NCI-H748 (cell line): Measurements from ENCODE around the gene LRRK1.

Source experiments
- DNase-seq: peaks from one replicate; lab custom pipeline; 2025; ENCODE audit not compliant: unreplicated experiment; lab: John Stamatoyannopoulos, UW

Gene LRRK1

DNA sequence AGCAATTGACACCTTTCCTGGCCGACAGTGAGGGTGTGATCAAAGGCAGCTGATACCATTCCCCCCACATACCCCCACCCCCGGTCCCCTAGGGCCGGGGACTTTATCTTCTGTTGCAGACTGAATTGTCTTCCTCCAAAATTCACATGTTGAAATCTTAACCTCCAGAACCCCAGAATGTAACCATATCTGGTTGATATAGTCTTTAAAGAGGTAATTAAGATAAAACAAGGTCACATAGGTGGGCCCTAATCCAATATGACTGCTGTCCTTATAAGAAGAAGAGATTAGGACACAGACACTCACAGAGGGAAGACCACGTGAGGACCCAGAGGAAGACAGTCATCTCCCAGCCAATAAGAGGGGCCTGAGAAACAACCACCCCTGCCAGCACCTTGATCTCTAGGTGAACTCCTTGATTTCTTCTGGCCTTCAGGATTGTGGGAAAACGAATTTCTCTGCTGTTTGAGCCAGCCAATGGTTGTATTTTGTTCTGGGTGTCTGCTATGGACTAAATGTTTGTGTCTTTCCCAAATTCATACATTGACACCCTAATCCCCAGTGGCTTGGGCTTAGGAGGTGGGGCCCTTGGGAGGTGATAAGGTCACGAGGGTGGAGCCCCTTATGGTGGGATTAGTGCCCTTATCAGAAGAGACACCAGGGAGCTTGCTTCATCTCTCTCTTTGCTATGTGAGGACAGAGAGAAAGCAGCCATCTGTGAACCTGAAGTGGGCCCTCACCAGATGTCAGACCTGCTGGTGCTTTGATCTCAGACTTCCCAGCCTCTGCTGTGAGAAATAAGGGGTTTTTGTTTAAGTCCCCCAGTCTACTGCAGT, 188.7 kb downstream of the LRRK1 start:
- DNase-seq = no peak

DNA sequence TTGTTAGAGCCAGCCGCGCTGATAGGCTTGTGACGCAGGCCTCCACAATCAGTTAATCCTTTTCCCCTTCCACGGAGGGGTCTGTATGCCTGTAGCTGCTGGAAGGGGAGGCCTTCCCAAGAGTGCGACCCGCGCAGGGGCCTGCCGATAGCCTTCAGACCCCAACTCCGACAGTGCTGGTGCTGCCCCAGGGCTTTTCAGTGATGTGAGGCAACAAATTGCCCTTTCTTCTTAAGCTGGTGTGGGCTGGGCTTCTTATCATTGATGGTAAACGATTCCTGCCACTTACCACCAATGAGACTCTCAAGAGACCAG, 189.3 kb downstream of the LRRK1 start:
- no peak for DNase-seq

DNA sequence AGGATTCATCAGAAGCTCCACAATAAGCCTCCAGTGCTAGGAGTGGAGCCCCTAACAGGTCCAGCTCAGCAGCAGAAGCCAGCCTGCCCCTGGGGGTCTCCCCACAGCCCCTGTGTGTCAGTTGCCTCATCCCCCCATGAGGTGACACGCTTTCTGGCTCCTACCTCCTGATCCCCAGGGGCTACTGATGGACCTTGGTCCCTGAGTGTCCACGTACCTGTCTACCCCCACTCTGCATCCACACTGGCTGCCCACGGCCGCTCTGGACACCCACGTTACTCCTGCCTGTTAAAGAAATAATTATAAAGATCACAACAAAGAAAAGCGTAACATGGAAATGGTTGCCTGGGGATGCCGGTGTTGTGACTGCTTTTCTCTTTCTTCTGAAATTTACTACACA, 189.6 kb downstream of the LRRK1 start:
- DNase-seq = no peak

DNA sequence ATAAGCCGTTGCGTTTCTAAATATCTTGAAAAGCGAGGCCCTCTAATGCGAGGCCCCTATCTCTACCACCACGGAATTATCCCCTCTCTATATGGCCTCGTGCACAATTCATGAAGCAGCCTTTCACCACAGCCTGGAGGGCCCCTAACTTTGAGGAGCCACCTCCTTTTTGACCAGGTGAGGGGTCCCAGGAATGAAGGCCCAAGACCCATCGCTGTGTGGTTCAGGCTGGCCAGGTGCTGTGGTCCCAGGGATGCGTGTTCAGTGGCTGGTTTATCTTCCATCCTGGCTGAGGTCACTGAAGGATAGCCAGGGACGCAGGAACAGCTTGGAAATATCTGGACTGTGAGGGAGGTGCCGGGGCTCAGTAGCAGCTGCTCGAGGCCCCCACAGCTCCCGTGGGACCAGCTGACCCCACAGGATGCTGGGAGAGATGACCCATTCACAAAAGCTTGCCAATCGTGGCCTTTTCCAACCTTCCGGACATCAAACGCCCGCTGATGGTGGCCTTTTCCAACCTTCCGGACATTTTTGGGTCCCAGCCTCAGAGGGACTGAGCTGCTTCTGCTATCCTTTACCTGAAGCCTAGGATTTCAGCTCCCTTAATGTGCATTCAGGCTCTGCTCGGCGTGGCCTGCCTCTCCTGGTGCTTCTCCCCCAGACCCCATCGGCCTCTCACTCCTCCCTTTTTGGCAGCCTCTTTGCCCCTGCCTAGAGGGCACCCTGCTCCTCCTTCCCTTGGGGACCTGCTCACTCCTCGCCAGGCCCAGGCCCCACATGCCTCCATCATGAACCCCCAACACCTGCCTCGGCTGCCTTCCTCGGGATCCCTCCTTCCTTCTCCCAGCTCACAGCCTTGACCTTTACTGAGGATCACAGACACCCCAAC, 191.8 kb downstream of the LRRK1 start:
- no peak for DNase-seq

DNA sequence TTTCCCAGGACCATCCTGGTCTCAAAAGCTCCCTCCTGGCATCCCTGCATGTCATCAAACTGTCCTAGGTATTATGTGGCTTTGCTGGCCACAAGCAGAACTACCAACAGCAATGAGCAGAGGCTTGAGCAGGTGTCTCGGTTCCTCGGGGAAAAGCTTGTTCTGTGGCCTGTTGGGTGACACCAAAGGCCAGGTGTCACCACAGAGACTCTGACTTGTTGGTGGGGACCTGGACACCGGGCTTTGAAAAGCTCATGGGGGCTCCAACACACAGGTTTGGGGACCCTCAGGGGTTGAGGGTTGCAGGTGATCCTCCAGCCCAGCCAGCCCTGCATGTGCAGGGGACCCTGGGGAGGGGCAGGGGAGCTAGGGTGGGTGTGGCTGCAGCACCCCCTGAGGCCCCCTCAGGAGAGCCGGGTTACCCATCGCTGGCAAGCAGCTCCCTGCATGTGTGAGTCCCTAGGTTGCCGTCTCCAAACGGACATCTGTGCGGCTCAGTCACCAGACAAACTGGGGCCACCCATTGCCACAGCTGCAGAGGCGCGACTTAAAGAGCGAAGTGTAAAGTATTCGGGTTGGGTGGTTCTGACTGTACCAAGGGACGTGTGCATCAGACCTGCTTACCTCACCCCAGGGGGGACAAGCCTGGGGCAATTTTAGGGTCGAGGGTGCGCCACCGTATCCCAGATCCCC, 192.6 kb downstream of the LRRK1 start:
- no peak for DNase-seq

DNA sequence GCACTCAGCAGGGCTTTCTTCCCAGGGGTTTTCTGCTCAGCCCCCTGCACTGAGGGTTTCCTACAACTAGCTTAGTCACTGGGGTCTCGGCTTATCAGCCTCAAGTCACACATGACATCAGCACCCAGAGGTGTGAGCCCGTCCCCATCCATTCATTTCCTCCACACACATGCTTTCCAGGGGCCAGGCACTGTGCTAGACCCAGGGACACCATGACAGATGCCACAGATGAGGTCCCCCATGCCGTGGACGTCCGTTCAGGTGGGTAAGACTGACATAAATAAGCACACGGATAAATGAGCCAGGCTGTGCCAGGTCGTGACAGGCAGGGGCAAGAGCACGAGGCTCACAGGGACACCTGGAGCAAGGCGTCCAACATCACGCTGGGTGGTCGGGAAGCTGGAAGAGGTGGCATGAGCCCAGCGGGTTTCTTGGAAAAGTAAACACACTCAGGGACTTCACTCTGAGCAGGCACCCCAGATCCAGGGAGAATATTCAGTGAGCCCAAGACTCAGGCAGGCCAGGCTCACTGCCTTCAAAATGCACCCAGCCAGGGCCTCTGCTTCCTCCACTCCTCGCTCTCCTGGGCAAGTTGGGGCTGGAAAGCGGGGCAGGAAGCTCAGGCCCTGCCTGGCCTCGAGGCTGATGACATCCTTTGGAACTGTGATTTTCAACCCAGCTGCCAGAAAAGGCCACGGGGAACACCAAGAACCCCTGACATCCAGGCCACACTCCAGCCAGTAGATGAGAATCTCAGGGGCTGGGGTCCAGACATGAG, 193.4 kb downstream of the LRRK1 start:
- DNase-seq = no peak

DNA sequence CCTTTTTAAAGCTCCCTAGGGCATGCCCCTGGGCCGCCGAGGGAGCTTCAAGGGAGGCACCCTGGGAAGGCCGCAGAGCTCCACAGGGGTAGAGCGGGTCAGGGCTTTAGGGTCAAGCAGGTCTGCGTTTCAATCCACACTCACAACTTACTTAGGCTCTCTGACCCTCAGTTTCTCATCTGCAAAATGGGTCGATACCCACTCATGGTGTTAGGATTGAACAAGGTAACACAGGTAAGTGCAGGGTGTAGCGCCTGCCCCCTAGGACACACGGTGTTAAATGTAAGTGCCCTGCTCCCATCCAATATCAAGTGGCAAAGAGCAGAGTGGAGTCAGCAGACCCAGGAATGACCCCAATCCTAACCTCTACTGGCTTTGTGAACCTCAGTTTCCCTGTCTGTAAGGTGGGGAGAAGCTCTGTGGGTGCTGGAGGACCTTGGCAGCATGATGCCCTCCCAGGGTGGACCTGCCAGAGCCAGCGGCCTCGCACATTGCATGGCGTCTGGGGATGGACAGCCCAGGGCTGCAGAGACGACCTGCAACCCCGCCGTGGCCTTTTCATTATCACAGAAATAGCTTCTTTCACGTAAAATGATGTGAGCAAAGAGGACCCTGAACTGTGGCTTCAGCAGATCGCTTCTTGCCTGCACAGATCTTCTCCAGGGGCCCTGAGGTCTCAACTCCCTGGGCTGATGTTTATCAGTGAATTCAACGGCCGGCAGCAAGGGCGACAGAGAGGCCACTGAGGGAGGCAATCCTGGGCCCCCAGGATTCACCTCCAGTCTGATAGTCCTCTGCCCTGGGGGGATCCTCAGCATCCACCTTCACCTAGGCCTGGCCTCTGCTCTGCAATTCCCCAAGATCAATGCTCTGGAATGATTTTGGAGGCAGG, 194.2 kb downstream of the LRRK1 start:
- DNase-seq = no peak

DNA sequence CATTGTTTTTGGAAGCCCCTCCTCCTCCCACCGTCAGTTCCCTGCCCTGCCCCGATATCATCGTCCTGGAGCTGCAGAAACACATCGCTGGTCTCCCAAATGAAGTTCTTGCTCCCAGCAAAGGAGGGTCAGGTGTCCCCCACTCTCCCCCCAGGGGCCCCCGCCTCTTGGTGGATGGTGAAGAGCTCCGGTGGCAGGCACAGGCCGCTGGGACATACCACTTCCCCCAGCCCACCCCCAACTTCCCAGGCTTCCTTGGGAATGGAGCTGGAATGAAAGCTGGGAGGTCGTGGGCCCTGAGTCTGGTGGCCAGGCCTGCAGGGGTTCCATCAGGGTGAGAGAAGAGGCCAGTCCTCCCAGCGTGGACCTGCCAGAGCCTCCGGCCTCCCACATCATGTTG, 195.0 kb downstream of the LRRK1 start:
- no peak for DNase-seq

DNA sequence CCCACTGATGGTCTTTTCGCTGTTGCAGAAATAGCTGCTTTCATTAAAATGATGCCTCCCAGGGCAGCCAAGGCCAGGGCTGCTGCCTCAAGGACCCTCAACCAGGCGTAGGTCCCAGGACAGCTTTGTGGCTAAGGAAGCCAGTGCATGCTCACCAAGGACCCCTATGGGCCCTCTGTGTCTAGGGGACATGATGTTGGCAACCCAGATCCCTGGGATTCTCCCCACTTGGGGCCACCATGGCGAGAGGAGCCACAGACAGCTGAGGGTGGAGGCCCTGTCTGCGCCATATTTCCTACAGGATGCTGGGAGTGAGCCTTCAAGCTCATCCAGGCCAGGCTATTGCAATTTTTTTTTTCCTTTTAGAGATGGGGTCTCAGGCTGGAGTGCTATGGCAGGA, 195.5 kb downstream of the LRRK1 start:
- no peak for DNase-seq

DNA sequence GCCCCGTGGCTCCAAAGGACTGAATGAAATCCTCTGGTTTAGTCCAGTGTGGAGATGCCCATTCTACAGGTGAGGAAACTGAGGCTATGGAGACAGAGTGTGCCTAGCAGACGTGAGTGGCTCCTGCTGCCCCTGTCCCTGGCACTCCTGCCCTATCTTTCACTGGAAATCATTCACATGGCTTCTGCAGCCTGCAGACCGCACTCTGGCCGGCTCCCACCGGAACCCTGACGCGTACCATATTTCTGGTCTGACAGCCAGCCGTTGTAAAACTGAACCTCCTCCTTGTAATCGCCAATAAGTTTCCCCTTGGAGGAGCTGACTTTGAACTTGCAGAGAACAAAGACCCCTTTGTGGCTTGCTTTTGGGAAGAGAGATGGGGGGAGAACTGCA, 196.2 kb downstream of the LRRK1 start:
- no peak for DNase-seq

DNA sequence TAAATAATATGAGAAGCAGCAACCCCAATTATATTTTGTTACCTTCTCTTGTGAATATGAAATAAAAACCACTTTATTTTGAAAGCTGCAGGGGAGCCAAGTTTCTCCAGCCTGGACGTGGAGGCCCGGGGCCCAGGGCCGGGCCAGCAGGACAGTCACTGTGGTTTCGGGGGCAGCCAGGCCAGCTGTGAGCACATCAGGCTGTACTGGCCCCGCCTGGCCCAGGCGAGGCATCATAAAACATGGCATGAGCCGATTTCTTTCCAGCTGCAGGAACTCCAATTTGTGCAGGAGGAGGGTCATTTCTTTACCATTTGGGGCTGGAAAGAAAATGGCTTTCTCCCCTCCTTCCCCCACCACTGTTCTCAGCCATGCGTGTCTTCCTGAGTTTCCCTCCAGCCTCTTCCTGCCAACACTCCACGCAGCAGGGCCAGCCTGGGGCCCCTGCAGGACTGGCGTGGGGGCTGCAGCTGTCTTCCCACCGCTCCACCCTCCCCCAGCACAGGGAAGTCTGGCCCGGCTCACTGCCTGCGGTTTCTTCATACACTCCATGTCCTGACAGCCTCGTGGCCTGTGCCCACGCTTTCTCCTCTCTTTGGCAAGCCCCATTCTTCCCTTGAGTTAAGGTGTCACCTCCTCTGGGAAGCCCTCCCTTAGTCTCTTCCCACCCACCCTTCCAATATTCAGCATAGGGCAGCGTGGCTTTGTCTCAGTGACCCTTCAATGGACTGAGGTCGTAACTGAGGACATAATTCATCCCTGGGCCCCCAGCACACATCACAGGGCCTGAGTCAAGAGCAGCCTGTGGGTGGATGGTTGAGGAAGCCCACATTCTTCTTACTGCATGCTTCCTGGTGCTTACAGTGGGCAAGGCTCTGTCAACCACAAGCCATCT, 196.9 kb downstream of the LRRK1 start:
- no peak for DNase-seq

DNA sequence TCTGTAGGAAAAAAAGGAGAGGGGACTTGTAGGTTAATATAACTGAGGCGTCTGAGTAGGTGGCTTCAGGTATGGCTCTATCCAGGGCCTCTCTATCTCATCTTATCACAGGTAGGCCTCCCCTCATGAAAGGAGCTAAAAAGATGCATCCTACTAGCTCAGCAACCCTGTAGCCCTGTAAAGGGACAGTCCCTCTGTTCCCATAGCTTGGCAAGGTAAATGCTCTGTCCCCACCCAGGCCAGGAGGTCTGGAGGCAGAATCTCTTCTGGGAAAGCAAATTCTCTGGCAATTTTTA, 197.5 kb downstream of the LRRK1 start:
- DNase-seq = no peak

DNA sequence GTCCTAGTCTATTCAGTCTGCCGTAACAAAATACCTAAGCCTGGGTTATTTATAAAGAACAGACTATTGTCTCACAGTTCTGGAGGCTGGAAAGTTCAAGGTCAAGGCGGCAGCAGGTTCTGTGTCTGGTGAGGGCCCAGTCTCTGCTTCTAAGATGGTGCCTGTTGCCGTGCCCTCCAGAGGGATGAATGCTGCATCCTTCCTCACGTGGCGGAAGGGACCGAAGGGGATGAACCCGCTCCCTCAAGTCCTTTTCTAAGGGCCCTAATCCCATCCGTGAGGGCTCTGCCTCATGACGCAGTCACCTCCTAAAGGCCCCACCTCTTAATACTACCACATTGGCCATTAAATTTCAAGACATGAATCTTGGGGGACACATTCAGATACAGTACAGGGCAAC, 199.0 kb downstream of the LRRK1 start:
- DNase-seq = no peak

DNA sequence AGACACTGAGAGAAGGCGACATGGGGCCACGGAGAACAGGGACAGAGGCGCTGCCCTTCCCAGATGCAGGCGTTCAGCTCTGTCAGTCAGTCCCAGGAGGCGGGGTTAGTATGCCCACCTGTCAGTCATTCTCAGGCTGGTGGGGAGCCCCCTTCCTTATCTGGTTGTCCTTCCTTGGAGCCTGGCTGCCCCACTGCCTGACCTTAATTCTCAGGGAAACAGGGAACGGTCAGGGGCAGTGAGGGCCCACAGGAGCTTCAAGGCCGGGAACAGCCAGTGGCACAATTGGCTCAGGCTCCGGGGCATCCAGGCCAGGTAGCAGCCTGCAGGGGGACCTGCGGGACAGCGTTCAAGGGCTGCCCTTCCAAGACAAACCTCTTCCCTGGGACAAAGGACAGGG, 199.5 kb downstream of the LRRK1 start:
- DNase-seq = no peak

DNA sequence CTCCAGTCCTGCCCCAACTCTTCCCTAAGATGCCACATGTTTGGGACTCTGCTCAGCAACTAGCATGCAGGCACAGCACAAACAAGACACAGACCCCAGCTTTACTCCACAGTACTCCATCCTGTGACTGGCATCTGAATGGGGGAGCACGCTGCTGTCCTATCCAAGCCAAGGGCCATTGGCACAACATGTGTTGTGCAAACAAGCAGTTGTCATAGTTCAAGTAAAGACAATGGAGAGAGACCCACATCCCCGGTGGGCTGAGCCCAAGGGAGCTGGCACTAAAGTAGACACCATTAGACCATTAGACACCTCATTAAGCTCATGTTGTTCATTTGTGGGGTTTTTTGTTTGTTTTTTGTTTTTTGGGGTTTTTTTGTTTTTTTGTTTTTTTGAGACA, 200.0 kb downstream of the LRRK1 start:
- no peak for DNase-seq
